Measurements from ENCODE around the gene FTCDNL1.

- TF ChIP-seq CTCF (IDR thresholded peaks at IDR 0.05) (no peak), EZH2 (IDR thresholded peaks at IDR 0.05) (no peak)
Observed at GRCh38 chr2:199764273-199764800, 86.7 kb downstream of the FTCDNL1 start.

All from neural progenitor cell (in vitro differentiated cells).